ENCODE data around the gene EWSR1. TPM values are rescaled to one million over a fixed set of nuclear protein-coding genes. Genes with fewer than 3 reads are reported as not detected.
A peak's percentile ranks its signal among the peaks of the same experiment; 100 is the strongest.

The EWSR1 gene
- total RNA-seq, 4 donors from 2014 or later, result 132 to 308 (median 170) TPM

GRCh38 chr22:29270475-29271271, 2.6 kb downstream of the EWSR1 start:
- 19% methylated on average over 9 of the region's 9 CpGs for WGBS
- H3K27ac ChIP-seq, result no peak overlapping the region

GRCh38 chr22:29272624-29273023, 4.6 kb downstream of the EWSR1 start:
- H3K9me3 ChIP-seq, result no peaks in the 10 kb centered on the region
- DNase-seq (ENCODE audit: low spot score in 2 of 2), result no peak
- H3K36me3 ChIP-seq, result peaks cover 51% of the 10 kb centered on the region
- TF ChIP-seq POLR2A (IDR thresholded peaks at IDR 0.05), result no peak
- TF ChIP-seq EP300 (IDR thresholded peaks at IDR 0.05), result no peak
- TF ChIP-seq CTCF (IDR thresholded peaks at IDR 0.05), result no peak
- no peak for TF ChIP-seq POLR2AphosphoS5 (IDR thresholded peaks at IDR 0.05)
- no peaks in the 10 kb centered on the region for H3K27me3 ChIP-seq
- H3K27ac ChIP-seq, result no peak overlapping the region
- H3K4me3 ChIP-seq, result no peak overlapping the region
- peaks cover 68% of the 10 kb centered on the region for H3K4me1 ChIP-seq
- WGBS, result 62% methylated on average over 2 of the region's 2 CpGs

More at GRCh38 chr22:29270475-29271271, 2.6 kb downstream of the EWSR1 start:
- Histone ChIP-seq H3K36me3 (peaks cover 34% of the 10 kb centered on the region), H3K27me3 (no peaks in the 10 kb centered on the region), H3K4me3 (peak overlapping the region; percentile 80), H3K4me1 (peaks cover 71% of the 10 kb centered on the region), H3K9me3 (no peaks in the 10 kb centered on the region)
- no peak for DNase-seq (ENCODE audit: low spot score in 2 of 2)
- TF ChIP-seq EP300 (IDR thresholded peaks at IDR 0.05) (no peak), CTCF (IDR thresholded peaks at IDR 0.05) (no peak), POLR2A (IDR thresholded peaks at IDR 0.05) (no peak), POLR2AphosphoS5 (IDR thresholded peaks at IDR 0.05) (no peak)

GRCh38 chr22:29275167-29275566, 7.1 kb downstream of the EWSR1 start:
- Histone ChIP-seq H3K9me3 (no peaks in the 10 kb centered on the region), H3K27ac (no peak overlapping the region), H3K4me3 (no peak overlapping the region), H3K36me3 (peaks cover 76% of the 10 kb centered on the region), H3K4me1 (peaks cover 58% of the 10 kb centered on the region), H3K27me3 (no peaks in the 10 kb centered on the region)
- DNase-seq (ENCODE audit: low spot score in 2 of 2), result no peak
- 59% methylated on average over 3 of the region's 3 CpGs for WGBS
- no peak for TF ChIP-seq POLR2A (IDR thresholded peaks at IDR 0.05)

- Histone ChIP-seq H3K27ac (no peak overlapping the region), H3K9me3 (no peaks in the 10 kb centered on the region), H3K4me3 (no peak overlapping the region), H3K4me1 (peaks cover 50% of the 10 kb centered on the region), H3K27me3 (no peaks in the 10 kb centered on the region), H3K36me3 (peaks cover 81% of the 10 kb centered on the region)
- WGBS, result 55% methylated on average over 3 of the region's 3 CpGs
- DNase-seq (ENCODE audit: low spot score in 2 of 2), result no peak
- TF ChIP-seq POLR2AphosphoS5 (IDR thresholded peaks at IDR 0.05) (no peak), CTCF (IDR thresholded peaks at IDR 0.05) (no peak), POLR2A (IDR thresholded peaks at IDR 0.05) (no peak), EP300 (IDR thresholded peaks at IDR 0.05) (no peak)
Measured at GRCh38 chr22:29275819-29276565, 7.9 kb downstream of the EWSR1 start.

GRCh38 chr22:29277927-29278326, 9.9 kb downstream of the EWSR1 start:
- WGBS, result 75% methylated on average over 1 of the region's 1 CpG
- peaks cover 31% of the 10 kb centered on the region for H3K4me1 ChIP-seq
- no peak overlapping the region for H3K27ac ChIP-seq
- H3K36me3 ChIP-seq, result peaks cover 92% of the 10 kb centered on the region
- H3K27me3 ChIP-seq, result no peaks in the 10 kb centered on the region
- TF ChIP-seq POLR2AphosphoS5 (IDR thresholded peaks at IDR 0.05) (no peak), EP300 (IDR thresholded peaks at IDR 0.05) (no peak), CTCF (IDR thresholded peaks at IDR 0.05) (no peak), POLR2A (IDR thresholded peaks at IDR 0.05) (no peak)
- no peaks in the 10 kb centered on the region for H3K9me3 ChIP-seq
- no peak overlapping the region for H3K4me3 ChIP-seq
- DNase-seq (ENCODE audit: low spot score in 2 of 2), result no peak
